ENCODE results near the gene BTF3. TPM values are rescaled to one million over a fixed set of nuclear protein-coding genes. Genes with fewer than 3 reads are reported as not detected.

BTF3 gene
- total and polyA plus RNA-seq, 2 of the 13 experiments (the other 11 are each of a cell fraction or from before 2014, with no cell fraction given), result 557 to 698 TPM

DNA sequence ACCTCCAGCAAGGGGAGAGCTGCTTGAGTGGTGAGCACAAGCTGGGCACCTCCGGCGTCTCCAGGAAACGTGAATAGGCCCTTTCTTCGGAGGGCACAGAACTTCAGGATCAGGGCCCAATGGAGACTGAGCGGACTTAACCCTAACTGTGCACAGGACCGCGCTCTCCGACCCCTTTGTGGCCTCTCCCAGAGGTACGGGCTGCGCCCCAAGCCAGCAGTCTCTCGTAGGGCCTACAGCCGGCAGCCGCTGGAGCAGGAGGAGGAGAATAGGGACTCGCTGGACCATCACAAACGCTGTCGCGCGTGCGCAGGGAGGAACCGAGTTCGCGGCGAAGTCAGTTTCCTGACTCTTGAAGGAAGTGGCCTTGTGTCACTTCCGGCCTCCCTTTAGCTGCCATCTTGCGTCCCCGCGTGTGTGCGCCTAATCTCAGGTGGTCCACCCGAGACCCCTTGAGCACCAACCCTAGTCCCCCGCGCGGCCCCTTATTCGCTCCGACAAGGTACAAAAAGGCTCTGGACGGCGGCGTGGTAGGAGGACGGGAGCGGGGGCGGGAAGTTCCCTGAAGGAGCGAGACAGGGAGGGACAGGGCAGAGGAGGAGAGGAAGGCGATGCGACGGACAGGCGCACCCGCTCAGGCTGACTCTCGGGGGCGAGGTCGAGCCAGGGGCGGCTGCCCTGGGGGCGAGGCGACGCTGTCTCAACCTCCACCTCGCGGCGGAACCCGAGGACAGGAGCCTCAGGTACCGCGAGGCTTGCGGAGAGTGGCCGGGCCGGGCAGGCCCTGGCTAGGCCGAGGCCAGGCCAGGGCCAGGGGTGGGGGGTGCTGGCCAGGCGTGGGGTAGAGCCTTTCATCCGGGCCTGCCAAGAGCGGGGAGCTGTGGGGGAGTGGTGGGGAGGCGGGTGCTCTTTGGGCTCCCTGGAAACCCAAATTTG is at the start of gene BTF3 (continued):
- TF ChIP-seq, protein P1, sequence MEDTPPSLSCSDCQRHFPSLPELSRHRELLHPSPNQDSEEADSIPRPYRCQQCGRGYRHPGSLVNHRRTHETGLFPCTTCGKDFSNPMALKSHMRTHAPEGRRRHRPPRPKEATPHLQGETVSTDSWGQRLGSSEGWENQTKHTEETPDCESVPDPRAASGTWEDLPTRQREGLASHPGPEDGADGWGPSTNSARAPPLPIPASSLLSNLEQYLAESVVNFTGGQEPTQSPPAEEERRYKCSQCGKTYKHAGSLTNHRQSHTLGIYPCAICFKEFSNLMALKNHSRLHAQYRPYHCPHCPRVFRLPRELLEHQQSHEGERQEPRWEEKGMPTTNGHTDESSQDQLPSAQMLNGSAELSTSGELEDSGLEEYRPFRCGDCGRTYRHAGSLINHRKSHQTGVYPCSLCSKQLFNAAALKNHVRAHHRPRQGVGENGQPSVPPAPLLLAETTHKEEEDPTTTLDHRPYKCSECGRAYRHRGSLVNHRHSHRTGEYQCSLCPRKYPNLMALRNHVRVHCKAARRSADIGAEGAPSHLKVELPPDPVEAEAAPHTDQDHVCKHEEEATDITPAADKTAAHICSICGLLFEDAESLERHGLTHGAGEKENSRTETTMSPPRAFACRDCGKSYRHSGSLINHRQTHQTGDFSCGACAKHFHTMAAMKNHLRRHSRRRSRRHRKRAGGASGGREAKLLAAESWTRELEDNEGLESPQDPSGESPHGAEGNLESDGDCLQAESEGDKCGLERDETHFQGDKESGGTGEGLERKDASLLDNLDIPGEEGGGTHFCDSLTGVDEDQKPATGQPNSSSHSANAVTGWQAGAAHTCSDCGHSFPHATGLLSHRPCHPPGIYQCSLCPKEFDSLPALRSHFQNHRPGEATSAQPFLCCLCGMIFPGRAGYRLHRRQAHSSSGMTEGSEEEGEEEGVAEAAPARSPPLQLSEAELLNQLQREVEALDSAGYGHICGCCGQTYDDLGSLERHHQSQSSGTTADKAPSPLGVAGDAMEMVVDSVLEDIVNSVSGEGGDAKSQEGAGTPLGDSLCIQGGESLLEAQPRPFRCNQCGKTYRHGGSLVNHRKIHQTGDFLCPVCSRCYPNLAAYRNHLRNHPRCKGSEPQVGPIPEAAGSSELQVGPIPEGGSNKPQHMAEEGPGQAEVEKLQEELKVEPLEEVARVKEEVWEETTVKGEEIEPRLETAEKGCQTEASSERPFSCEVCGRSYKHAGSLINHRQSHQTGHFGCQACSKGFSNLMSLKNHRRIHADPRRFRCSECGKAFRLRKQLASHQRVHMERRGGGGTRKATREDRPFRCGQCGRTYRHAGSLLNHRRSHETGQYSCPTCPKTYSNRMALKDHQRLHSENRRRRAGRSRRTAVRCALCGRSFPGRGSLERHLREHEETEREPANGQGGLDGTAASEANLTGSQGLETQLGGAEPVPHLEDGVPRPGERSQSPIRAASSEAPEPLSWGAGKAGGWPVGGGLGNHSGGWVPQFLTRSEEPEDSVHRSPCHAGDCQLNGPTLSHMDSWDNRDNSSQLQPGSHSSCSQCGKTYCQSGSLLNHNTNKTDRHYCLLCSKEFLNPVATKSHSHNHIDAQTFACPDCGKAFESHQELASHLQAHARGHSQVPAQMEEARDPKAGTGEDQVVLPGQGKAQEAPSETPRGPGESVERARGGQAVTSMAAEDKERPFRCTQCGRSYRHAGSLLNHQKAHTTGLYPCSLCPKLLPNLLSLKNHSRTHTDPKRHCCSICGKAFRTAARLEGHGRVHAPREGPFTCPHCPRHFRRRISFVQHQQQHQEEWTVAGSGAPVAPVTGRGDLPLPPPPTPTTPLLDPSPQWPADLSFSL (CRISPR knock-in tag; IDR thresholded peaks at IDR 0.05), result no peak
- TF ChIP-seq, protein P2, sequence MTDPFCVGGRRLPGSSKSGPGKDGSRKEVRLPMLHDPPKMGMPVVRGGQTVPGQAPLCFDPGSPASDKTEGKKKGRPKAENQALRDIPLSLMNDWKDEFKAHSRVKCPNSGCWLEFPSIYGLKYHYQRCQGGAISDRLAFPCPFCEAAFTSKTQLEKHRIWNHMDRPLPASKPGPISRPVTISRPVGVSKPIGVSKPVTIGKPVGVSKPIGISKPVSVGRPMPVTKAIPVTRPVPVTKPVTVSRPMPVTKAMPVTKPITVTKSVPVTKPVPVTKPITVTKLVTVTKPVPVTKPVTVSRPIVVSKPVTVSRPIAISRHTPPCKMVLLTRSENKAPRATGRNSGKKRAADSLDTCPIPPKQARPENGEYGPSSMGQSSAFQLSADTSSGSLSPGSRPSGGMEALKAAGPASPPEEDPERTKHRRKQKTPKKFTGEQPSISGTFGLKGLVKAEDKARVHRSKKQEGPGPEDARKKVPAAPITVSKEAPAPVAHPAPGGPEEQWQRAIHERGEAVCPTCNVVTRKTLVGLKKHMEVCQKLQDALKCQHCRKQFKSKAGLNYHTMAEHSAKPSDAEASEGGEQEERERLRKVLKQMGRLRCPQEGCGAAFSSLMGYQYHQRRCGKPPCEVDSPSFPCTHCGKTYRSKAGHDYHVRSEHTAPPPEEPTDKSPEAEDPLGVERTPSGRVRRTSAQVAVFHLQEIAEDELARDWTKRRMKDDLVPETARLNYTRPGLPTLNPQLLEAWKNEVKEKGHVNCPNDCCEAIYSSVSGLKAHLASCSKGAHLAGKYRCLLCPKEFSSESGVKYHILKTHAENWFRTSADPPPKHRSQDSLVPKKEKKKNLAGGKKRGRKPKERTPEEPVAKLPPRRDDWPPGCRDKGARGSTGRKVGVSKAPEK (CRISPR knock-in tag; IDR thresholded peaks at IDR 0.05; ENCODE audit: borderline replicate concordance), result no peak
- TF ChIP-seq FIP1L1 (IDR thresholded peaks at IDR 0.05; ENCODE audit: borderline replicate concordance, insufficient read depth, low read depth, low read length), result no peak; the same call in 1 of the 2 replicates
- no peak for TF ChIP-seq ZNF746 (CRISPR knock-in tag; IDR thresholded peaks at IDR 0.05)
- no peak; the same call in none of the 2 replicates for TF ChIP-seq ZFP36L1 (CRISPR knock-in tag; IDR thresholded peaks at IDR 0.05)
- TF ChIP-seq, protein P3, sequence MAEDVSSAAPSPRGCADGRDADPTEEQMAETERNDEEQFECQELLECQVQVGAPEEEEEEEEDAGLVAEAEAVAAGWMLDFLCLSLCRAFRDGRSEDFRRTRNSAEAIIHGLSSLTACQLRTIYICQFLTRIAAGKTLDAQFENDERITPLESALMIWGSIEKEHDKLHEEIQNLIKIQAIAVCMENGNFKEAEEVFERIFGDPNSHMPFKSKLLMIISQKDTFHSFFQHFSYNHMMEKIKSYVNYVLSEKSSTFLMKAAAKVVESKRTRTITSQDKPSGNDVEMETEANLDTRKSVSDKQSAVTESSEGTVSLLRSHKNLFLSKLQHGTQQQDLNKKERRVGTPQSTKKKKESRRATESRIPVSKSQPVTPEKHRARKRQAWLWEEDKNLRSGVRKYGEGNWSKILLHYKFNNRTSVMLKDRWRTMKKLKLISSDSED (CRISPR knock-in tag; IDR thresholded peaks at IDR 0.05), result peak; percentile 88; the same call in 1 of the 2 replicates
- TF ChIP-seq, protein P4, sequence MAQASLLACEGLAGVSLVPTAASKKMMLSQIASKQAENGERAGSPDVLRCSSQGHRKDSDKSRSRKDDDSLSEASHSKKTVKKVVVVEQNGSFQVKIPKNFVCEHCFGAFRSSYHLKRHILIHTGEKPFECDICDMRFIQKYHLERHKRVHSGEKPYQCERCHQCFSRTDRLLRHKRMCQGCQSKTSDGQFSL (CRISPR knock-in tag; IDR thresholded peaks at IDR 0.05), result peak; percentile 93
- peak; percentile 84 for TF ChIP-seq BRD4 (CRISPR knock-in tag; IDR thresholded peaks at IDR 0.05)
- TF ChIP-seq, protein P5, sequence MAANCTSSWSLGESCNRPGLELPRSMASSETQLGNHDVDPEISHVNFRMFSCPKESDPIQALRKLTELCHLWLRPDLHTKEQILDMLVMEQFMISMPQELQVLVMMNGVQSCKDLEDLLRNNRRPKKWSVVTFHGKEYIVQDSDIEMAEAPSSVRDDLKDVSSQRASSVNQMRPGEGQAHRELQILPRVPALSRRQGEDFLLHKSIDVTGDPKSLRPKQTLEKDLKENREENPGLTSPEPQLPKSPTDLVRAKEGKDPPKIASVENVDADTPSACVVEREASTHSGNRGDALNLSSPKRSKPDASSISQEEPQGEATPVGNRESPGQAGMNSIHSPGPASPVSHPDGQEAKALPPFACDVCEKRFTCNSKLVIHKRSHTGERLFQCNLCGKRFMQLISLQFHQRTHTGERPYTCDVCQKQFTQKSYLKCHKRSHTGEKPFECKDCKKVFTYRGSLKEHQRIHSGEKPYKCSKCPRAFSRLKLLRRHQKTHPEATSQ (CRISPR knock-in tag; IDR thresholded peaks at IDR 0.05; ENCODE audit: borderline replicate concordance), result peak; percentile 60; the same call in 1 of the 2 replicates
- TF ChIP-seq AGO2 (optimal IDR thresholded peaks at IDR 0.05; ENCODE audit: low read depth, low read length), result peak; percentile 95
- TF ChIP-seq SOX5 (CRISPR knock-in tag; IDR thresholded peaks at IDR 0.05; ENCODE audit: borderline replicate concordance), result no peak
- TF ChIP-seq SMARCC2 (IDR thresholded peaks at IDR 0.05), result no peak
- TF ChIP-seq ARNT (IDR thresholded peaks at IDR 0.05), result no peak
- peak; percentile 77 for TF ChIP-seq HOXA5 (CRISPR knock-in tag; IDR thresholded peaks at IDR 0.05)
- TF ChIP-seq ZNF607 (CRISPR knock-in tag; IDR thresholded peaks at IDR 0.05; ENCODE audit: borderline replicate concordance), result no peak; the same call in 1 of the 2 replicates
- peak; percentile 86 for TF ChIP-seq BORCS8-MEF2B (CRISPR knock-in tag; IDR thresholded peaks at IDR 0.05)
